ENCODE results near the gene ADAM8. TPM values are rescaled to one million over a fixed set of nuclear protein-coding genes. Genes with fewer than 3 reads are reported as not detected.

Gene ADAM8
- total RNA-seq, 2 donors from 2014 or later = 3.4 to 4.6 TPM

GRCh38 chr10:133312016-133312768, 35.5 kb upstream of the ADAM8 start:
- no peaks in the 10 kb centered on the region for H3K27me3 ChIP-seq
- no peak overlapping the region for H3K27ac ChIP-seq
- no peaks in the 10 kb centered on the region for H3K9me3 ChIP-seq
- no peaks in the 10 kb centered on the region for H3K36me3 ChIP-seq (replicated peaks in 1 of 2; ENCODE audit: insufficient read depth in 1 of 2, low read depth in 2 of 2)
- H3K4me3 ChIP-seq = no peak overlapping the region
- no peak for ATAC-seq
- intact Hi-C loops (cut with DNase I) = no loop called here
- DNase-seq = no peak
- WGBS, 2 donors = 89% methylated on average over 18 to 23 of the region's 23 CpGs
- H3K4me1 ChIP-seq = peaks cover 22% of the 10 kb centered on the region
- TF ChIP-seq POLR2A (IDR thresholded peaks at IDR 0.05) = no peak

GRCh38 chr10:133311570-133311969, 34.9 kb upstream of the ADAM8 start:
- Histone ChIP-seq H3K27ac (no peak overlapping the region), H3K9me3 (no peaks in the 10 kb centered on the region), H3K27me3 (no peaks in the 10 kb centered on the region), H3K4me1 (peaks cover 28% of the 10 kb centered on the region), H3K4me3 (no peak overlapping the region), H3K36me3 (replicated peaks in 1 of 2; ENCODE audit: insufficient read depth in 1 of 2, low read depth in 2 of 2) (no peaks in the 10 kb centered on the region)
- ATAC-seq = no peak
- DNase-seq = no peak
- intact Hi-C loops (cut with DNase I) = no loop called here
- TF ChIP-seq POLR2A (IDR thresholded peaks at IDR 0.05) (no peak), CTCF (IDR thresholded peaks at IDR 0.05) (no peak)
- WGBS, 2 donors = 91 to 93% methylated on average over 5 to 10 of the region's 10 CpGs

GRCh38 chr10:133310789-133311188, 34.1 kb upstream of the ADAM8 start:
- Histone ChIP-seq H3K4me3 (no peak overlapping the region), H3K27ac (no peak overlapping the region), H3K27me3 (no peaks in the 10 kb centered on the region), H3K4me1 (peaks cover 28% of the 10 kb centered on the region), H3K36me3 (replicated peaks in 1 of 2; ENCODE audit: insufficient read depth in 1 of 2, low read depth in 2 of 2) (no peaks in the 10 kb centered on the region), H3K9me3 (no peaks in the 10 kb centered on the region)
- no peak for ATAC-seq
- no peak for DNase-seq
- intact Hi-C loops (cut with DNase I) = no loop called here
- TF ChIP-seq POLR2A (IDR thresholded peaks at IDR 0.05) = no peak
- 93 to 94% methylated on average over 8 of the region's 8 CpGs for WGBS, 2 donors

- Histone ChIP-seq H3K27me3 (no peaks in the 10 kb centered on the region), H3K9me3 (no peaks in the 10 kb centered on the region), H3K27ac (no peak overlapping the region), H3K36me3 (replicated peaks in 1 of 2; ENCODE audit: insufficient read depth in 1 of 2, low read depth in 2 of 2) (no peaks in the 10 kb centered on the region), H3K4me1 (peaks cover 28% of the 10 kb centered on the region), H3K4me3 (no peak overlapping the region)
- ATAC-seq (no peak), DNase-seq (no peak)
- 93% methylated on average over 15 of the region's 16 CpGs; no CpG with 5 or more reads in 1 of the 2 donors for WGBS, 2 donors
- intact Hi-C loops (cut with DNase I) = no loop called here
- no peak for TF ChIP-seq POLR2A (IDR thresholded peaks at IDR 0.05)
- no peak for TF ChIP-seq CTCF (IDR thresholded peaks at IDR 0.05)
Observed at GRCh38 chr10:133310399-133310755, 33.7 kb upstream of the ADAM8 start.

GRCh38 chr10:133309720-133310398, 33.2 kb upstream of the ADAM8 start:
- WGBS, 2 donors = 57 to 59% methylated on average over 25 to 33 of the region's 33 CpGs
- H3K27me3 ChIP-seq = no peaks in the 10 kb centered on the region
- H3K9me3 ChIP-seq = no peaks in the 10 kb centered on the region
- H3K4me3 ChIP-seq = no peak overlapping the region
- no peak for TF ChIP-seq POLR2A (IDR thresholded peaks at IDR 0.05)
- no peak for TF ChIP-seq CTCF (IDR thresholded peaks at IDR 0.05)
- no peak for ATAC-seq
- DNase-seq = peak; percentile 63 to 76 (median 71)
- peak overlapping the region; percentile 33 to 99 (median 93) for H3K27ac ChIP-seq
- intact Hi-C loops (cut with DNase I) = no loop called here
- peaks cover 30% of the 10 kb centered on the region for H3K4me1 ChIP-seq
- H3K36me3 ChIP-seq (replicated peaks in 1 of 2; ENCODE audit: insufficient read depth in 1 of 2, low read depth in 2 of 2) = no peaks in the 10 kb centered on the region

Data from body of pancreas (tissue), 4 donors.